G401 (cell line): ENCODE results near the gene MTFR1L. TPM values are rescaled to one million over a fixed set of nuclear protein-coding genes. Genes with fewer than 3 reads are reported as not detected.

ENCODE experiments used
- DNase-seq: peaks from one replicate; pipeline ENCODE4 v3.0.0-alpha.2; 2015; ENCODE audit warnings: low spot score
- in situ Hi-C: cut with HindIII; loops from 2 replicates; pipeline ENCODE4 v1.10.0; 2016; ENCODE audit warnings: low sequenced_read_pairs, mixed read lengths
- total RNA-seq: library from RNA; depleted of rRNA; stranded (reverse); fragments of >200 nt; shearing (Covaris generic); gene quantifications from 2 replicates; pipeline ENCODE4 v1.2.3, GENCODE V29; 2014

The MTFR1L gene
- total RNA-seq, 1 experiment from 2014 or later, result 32.6 TPM

- in situ Hi-C loops, result no loop called here
- no peak for DNase-seq
These were observed 25.9 kb downstream of the MTFR1L start for GRCh38 chr1:25845664-25846063.

DNA sequence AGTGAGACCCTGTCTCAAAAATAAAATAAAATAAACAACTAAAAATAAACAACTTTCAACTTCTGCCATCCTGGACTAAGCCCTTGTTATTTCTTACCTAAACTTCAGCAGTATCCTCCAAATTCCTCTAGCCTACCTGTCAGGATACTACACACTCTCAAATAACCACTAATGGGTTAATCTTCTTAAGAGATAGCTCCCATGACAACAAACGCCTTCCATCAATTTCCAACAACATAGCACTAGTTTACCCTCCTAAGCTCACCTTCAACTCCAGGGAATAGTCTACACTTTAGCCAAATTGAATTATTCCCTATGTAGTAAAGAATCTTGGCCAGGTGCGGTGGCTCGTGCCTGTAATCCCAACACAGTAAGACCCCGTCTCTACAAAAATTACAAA is 28.2 kb downstream of the MTFR1L start:
- no peak for DNase-seq
- in situ Hi-C loops, result no loop called here

DNA sequence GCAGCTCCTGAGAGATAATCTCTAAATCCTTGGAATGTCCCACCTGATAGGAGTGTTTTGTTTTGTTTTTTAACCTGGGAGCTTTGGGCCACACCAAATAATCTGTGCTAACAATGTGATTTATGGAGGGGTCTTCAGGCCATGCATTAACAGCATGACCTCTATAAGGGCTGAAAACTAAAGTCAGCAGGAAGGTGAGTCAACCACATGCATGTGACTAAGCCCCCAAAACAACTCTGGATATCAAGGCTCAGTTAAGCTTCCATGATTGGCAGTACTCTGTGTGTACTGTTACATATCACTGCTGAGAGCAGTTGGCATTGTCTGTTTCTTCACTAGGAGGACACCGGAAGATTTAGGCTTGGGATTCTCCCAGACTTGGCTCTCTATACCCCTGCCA is 28.8 kb downstream of the MTFR1L start:
- no peak for DNase-seq
- in situ Hi-C loops, result no loop called here

DNA sequence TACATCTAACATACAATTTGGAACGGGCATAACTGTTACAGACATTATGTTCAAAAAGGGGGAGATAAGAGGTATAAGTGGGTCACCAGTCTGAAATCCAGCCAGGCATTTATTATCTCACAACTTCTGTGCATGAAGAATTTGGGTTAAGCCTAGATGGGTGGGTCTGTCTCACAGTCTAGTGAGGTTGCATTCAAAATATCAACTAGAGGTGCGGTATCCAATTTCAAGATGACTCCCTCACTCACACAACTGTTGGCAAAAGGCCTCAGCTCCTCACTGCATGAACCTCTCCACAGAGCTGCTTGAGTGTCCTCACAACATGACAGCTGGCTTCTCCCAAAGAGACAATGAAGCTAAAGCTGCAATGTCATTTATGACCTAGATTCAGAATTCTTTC is 34.8 kb downstream of the MTFR1L start:
- in situ Hi-C loops, result no loop called here
- DNase-seq, result no peak

DNA sequence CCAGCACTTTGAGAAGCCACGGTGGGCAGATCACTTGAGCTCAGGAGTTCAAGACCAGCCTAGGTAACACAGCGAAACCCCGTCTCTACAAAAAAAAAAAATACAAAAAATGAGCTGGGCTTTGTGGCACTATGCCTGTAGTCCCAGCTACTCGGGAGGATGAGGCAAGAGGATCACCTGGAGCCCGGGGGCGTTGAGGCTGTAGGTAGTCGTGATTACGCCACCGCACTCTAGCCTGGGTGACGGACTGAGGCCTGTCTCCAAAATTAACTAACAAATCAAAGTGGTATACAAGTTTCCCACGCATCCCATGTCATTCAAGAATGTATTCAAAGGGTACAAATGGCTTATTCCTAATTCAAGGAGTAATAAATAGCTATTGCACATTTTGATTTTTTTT is 37.1 kb downstream of the MTFR1L start:
- in situ Hi-C loops, result no loop called here
- DNase-seq, result no peak

GRCh38 chr1:25858494-25858893 is 38.7 kb downstream of the MTFR1L start:
- in situ Hi-C loops, result no loop called here
- DNase-seq, result no peak

GRCh38 chr1:25858906-25859789 is 39.4 kb downstream of the MTFR1L start, which contains the start of gene AUNIP:
Gene AUNIP (minus strand): TSS chr1:25859457. CDS start chr1:25859357, 100 bp downstream.
- in situ Hi-C loops, result no loop called here
- DNase-seq, result peak; percentile 76

GRCh38 chr1:25861316-25862286 is 41.8 kb downstream of the MTFR1L start:
- DNase-seq, result no peak
- in situ Hi-C loops, result no loop called here

DNA sequence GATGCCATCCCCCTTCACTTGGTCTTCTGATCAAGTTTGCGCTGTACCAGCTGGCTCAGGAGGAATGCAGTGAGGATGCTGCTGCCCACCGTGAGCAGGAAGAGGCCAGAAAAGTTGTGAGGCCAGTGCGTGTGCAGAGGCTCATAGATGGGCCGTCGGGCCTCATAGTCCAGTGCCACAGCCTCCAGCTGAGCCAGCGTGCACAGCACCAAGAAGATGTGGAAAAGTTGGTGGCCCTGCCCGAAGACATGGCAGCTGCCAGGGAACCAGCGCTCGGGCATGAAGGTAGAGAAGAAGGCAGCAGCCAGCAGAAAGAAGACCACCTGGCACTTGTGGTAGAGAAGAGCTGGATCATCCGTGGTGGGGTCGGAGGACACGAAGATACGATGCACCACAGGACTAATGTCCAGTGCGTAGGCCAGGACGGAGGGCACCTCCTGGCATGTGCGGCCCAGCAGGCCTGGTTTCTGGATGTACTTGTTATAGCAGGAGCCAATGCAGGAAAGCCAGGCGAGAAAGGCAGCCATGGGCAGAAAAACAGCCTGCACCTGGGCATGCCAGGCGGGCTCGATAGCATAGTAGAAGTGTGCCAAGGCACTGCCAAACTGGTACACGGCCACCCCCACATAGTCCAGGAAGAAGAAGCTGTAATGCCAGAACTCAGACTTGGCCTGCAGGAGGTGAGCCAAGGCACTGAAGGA is 43.2 kb downstream of the MTFR1L start:
- DNase-seq, result peak; percentile 74
- in situ Hi-C loops, result no loop called here

- in situ Hi-C loops, result no loop called here
- peak; percentile 71 for DNase-seq
These were observed 43.9 kb downstream of the MTFR1L start for GRCh38 chr1:25863486-25864262.

DNA sequence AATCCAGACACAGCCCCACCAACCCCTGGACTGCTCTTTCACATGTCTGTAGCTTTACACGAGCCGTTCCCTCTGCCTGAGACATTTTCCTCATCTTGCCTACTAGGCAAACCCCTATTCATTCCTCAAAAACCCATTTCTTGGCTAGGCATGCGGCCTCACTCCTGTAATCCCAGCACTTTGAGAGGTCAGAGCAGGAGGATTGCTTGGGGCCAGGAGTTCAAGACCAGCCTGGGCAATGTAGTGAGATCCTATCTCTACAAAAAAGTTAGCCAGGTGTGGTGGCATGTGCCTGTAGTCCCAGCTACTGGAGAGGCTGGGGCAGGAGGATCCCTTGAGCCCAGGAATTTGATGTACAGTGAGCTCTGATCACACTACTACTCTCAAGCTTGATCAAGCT is 44.7 kb downstream of the MTFR1L start:
- in situ Hi-C loops, result no loop called here
- DNase-seq, result no peak

- in situ Hi-C loops, result no loop called here
- no peak for DNase-seq
These were observed 46.5 kb downstream of the MTFR1L start for GRCh38 chr1:25866288-25866687.

GRCh38 chr1:25867210-25867991 is 47.6 kb downstream of the MTFR1L start:
- in situ Hi-C loops, result no loop called here
- DNase-seq, result no peak

GRCh38 chr1:25869909-25870606 is 50.3 kb downstream of the MTFR1L start:
- DNase-seq, result no peak
- in situ Hi-C loops, result no loop called here

DNA sequence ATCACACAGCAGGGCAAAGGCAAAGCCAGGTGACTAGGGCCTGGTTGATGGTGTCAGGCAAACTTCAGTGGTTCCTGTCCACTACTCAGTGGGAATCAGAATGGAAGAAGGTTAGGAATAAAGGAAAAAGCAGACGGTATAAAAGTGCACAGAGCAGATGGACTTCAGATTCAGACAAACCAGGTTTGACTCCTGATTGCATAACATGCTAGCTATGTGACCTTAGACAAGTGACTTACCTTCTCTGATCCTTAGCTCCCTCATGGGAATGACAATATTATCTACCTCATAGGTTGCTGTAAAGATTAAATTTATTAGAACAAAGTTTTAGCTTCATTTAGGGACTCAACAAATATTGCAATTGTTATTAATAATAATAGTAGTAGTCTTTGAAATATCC is 50.9 kb downstream of the MTFR1L start:
- DNase-seq, result no peak
- in situ Hi-C loops, result no loop called here

- DNase-seq, result no peak
- in situ Hi-C loops, result no loop called here
These were observed 51.4 kb downstream of the MTFR1L start for GRCh38 chr1:25871086-25871703.
